Panc1 (cell line): Measurements from ENCODE around the gene CBX8. TPM values are rescaled to one million over a fixed set of nuclear protein-coding genes. Genes with fewer than 3 reads are reported as not detected.
A peak's percentile ranks its signal among the peaks of the same experiment; 100 is the strongest.

ENCODE experiments used
- ATAC-seq: fragments of 200-7000 bp; cut with Tn5 transposase; 2 replicates; pipeline ENCODE4 v1.9.1; 2020; ENCODE audit warnings: mild to moderate bottlenecking, moderate library complexity
- BruUV-seq: library from RNA; stranded (reverse); fragments of 400-500 nt; replicated peaks from 2 replicates; lab custom pipeline; 2021; lab: Mats Ljungman, UMichigan
- CTCF ChIA-PET: fragments of 300-600 bp; sonication (Branson Sonifier 250); formaldehyde crosslinking; loops from one replicate; lab custom pipeline; 2022; ENCODE audit warnings: antibody characterized with exemption; lab: Charles Lee
- POLR2A ChIA-PET: fragments of 300-600 bp; sonication (Branson Sonifier 250); formaldehyde crosslinking; loops from one replicate; lab custom pipeline; 2022; ENCODE audit warnings: antibody characterized with exemption; lab: Charles Lee
- DNase-seq: peaks from one replicate; pipeline ENCODE4 v3.0.0-alpha.2; 2010; ENCODE audit warnings: low read depth, low spot score
- H3K27ac ChIP-seq: 2 replicates; pipeline ENCODE4 v1.5.1; 2011; ENCODE audit warnings: mild to moderate bottlenecking, low read length, inconsistent platforms
- H3K27me3 ChIP-seq: fragments of 200-500 bp; sonication (Bioruptor generic); 2 replicates; pipeline ENCODE4 v1.6.0; 2014; ENCODE audit warnings: low read length, inconsistent platforms; ENCODE audit not compliant: control insufficient read depth, insufficient read depth
- H3K36me3 ChIP-seq: fragments of 200-500 bp; sonication (Bioruptor generic); 2 replicates; pipeline ENCODE4 v1.5.1; 2014; ENCODE audit warnings: inconsistent platforms, mild to moderate bottlenecking, low read length, moderate library complexity; ENCODE audit not compliant: control insufficient read depth, insufficient read depth
- H3K4me1 ChIP-seq: 2 replicates; pipeline ENCODE4 v1.5.1; 2011; ENCODE audit warnings: inconsistent platforms, mild to moderate bottlenecking, low read length, moderate library complexity; ENCODE audit not compliant: control insufficient read depth, insufficient read depth
- H3K4me3 ChIP-seq, 2 experiments: 2 replicates each; pipeline ENCODE4 v1.5.1; 2011 to 2012; ENCODE audit warnings: low read depth in 2 of 2, low read length in 2 of 2, mild to moderate bottlenecking in 2 of 2, inconsistent platforms in 1 of 2, moderate library complexity in 1 of 2
- H3K9me3 ChIP-seq: fragments of 200-500 bp; sonication (Bioruptor generic); 2 replicates; pipeline ENCODE4 v1.5.1; 2014; ENCODE audit warnings: low read depth, mild to moderate bottlenecking, inconsistent platforms, low read length, moderate library complexity; ENCODE audit not compliant: control insufficient read depth, insufficient read depth
- CTCF ChIP-seq: fragments of 450-650 bp; IDR thresholded peaks from 2 replicates; pipeline ENCODE4 v1.5.1; 2017; ENCODE audit warnings: mild to moderate bottlenecking
- POLR2AphosphoS5 ChIP-seq: IDR thresholded peaks from 2 replicates; pipeline ENCODE4 v1.6.1; 2012; ENCODE audit warnings: mild to moderate bottlenecking, low read depth, low read length, moderate library complexity
- REST ChIP-seq, 2 experiments: IDR thresholded peaks; 2 replicates each; pipeline ENCODE4 v1.6.1; 2011 to 2012; ENCODE audit warnings: low read depth in 2 of 2, control low read depth in 1 of 2, low read length in 1 of 2, mild to moderate bottlenecking in 1 of 2, moderate library complexity in 1 of 2; ENCODE audit not compliant: insufficient read depth in 1 of 2
- SIN3A ChIP-seq: IDR thresholded peaks from 2 replicates; pipeline ENCODE4 v1.6.1; 2012; ENCODE audit warnings: low read depth, mild to moderate bottlenecking, low read length, moderate library complexity, borderline replicate concordance; ENCODE audit not compliant: insufficient read depth
- TCF7L2 ChIP-seq: IDR thresholded peaks from 2 replicates; pipeline ENCODE4 v1.6.1; 2011; ENCODE audit warnings: mild to moderate bottlenecking, low read depth, low read length, inconsistent platforms
- in situ Hi-C: cut with HindIII; loops from 2 replicates; pipeline ENCODE4 v1.10.0; 2016; ENCODE audit warnings: low sequenced_read_pairs, low pct_unique_long_range_greater_than_20kb
- intact Hi-C: fragments of 100-400 bp; cut with micrococcal nuclease; formaldehyde crosslinking; loops from one replicate; pipeline ENCODE4 v1.10.0; 2022; ENCODE audit not compliant: unreplicated experiment
- total RNA-seq: library from RNA; stranded (reverse); gene quantifications from one replicate; pipeline ENCODE4 v1.2.1, GENCODE V29; 2021; ENCODE audit not compliant: unreplicated experiment

The CBX8 gene
- total RNA-seq, 1 experiment from 2014 or later: 15.3 TPM

GRCh38 chr17:79833744-79834564 is 37.1 kb upstream of the CBX8 start:
- in situ Hi-C loops (no loop called here), intact Hi-C loops (loop anchor here (10.0 kb wide), 1 partner anchor 89 kb away; no protein-coding TSS in a partner anchor)
- no peaks in the 10 kb centered on the region for H3K27me3 ChIP-seq
- ATAC-seq (no peak), DNase-seq (no peak)
- peak overlapping the region; percentile 12 to 27; a peak in 3 of 4 replicates for H3K4me3 ChIP-seq
- H3K27ac ChIP-seq: peak overlapping the region; percentile 89
- H3K36me3 ChIP-seq: peaks cover 9% of the 10 kb centered on the region
- POLR2A ChIA-PET: interaction anchor here (0.5 kb wide), 1 partner anchor 443 kb away, joined by 9 read pairs; no protein-coding TSS in a partner anchor
- BruUV-seq: no TSS peak
- no peaks in the 10 kb centered on the region for H3K9me3 ChIP-seq
- CTCF ChIA-PET: interaction anchor here (0.6 to 3.6 kb wide), 2 partner anchors 22 to 31 kb away, joined by 12 to 21 read pairs; no protein-coding TSS in a partner anchor
- TF ChIP-seq POLR2AphosphoS5 (no peak), TCF7L2 (no peak), REST (IDR thresholded peaks at IDR 0.05; ENCODE audit: insufficient read depth in 1 of 2, low read depth in 2 of 2, low read length in 1 of 2) (no peak), CTCF (no peak), SIN3A (no peak)
- H3K4me1 ChIP-seq: peaks cover 66% of the 10 kb centered on the region

- Histone ChIP-seq H3K4me3 (peak overlapping the region; percentile 12 to 27), H3K9me3 (no peaks in the 10 kb centered on the region), H3K27me3 (no peaks in the 10 kb centered on the region), H3K36me3 (peaks cover 6% of the 10 kb centered on the region), H3K4me1 (peaks cover 70% of the 10 kb centered on the region), H3K27ac (peak overlapping the region; percentile 89)
- BruUV-seq: no TSS peak
- intact Hi-C loops: loop anchor here (10.0 kb wide), 1 partner anchor 88 kb away; no protein-coding TSS in a partner anchor
- ChIA-PET POLR2A (interaction anchor here (0.6 kb wide), 1 partner anchor 867 kb away, joined by 4 read pairs; no protein-coding TSS in a partner anchor), CTCF (interaction anchor here (0.6 to 3.6 kb wide), 6 partner anchors 11 to 153 kb away, joined by 3 to 21 read pairs (median 4); no protein-coding TSS in a partner anchor)
- no peak for DNase-seq
- no peak for TF ChIP-seq CTCF
- no peak for TF ChIP-seq POLR2AphosphoS5
- no peak for TF ChIP-seq SIN3A
- TF ChIP-seq REST (IDR thresholded peaks at IDR 0.05; ENCODE audit: insufficient read depth in 1 of 2, low read depth in 2 of 2, low read length in 1 of 2): no peak
- no peak for TF ChIP-seq TCF7L2
- no peak for ATAC-seq
- in situ Hi-C loops: no loop called here
Measured at GRCh38 chr17:79833110-79833450, 36.2 kb upstream of the CBX8 start.
